ENCODE data around the gene PAQR8.

PAQR8 gene, protein sequence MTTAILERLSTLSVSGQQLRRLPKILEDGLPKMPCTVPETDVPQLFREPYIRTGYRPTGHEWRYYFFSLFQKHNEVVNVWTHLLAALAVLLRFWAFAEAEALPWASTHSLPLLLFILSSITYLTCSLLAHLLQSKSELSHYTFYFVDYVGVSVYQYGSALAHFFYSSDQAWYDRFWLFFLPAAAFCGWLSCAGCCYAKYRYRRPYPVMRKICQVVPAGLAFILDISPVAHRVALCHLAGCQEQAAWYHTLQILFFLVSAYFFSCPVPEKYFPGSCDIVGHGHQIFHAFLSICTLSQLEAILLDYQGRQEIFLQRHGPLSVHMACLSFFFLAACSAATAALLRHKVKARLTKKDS

DNA sequence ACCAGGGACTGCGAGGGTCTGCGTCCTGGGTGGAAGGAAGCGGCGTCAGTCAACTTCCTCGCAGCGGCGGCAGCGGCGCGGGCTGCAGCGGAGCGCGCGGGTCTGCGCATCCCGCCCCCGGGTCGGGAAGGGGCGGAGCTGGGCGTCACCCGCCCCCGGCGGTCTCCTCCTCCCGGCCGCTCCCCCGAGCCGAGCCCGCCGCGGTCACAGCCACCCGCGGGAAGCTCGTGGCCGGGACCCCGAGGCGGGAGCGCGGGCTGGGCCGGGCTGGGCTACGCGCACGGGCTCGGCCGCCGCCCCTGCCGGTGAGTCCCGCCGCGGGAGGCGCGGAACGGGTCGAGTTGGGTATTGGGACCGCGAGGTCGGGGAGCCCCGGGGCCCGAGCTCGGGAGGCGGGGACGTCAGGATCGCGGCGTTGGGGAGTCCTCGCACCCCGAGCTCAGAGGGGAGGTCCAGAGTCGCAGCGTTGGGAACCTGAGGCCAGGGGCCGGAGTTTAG, at the start of gene PAQR8:
Gene PAQR8, plus strand, starts transcription at position 207 of the 498 bp plus-strand sequence. CDS start 41,063 bp downstream, outside the sequence.
- peak; percentile 83 for DNase-seq

DNA sequence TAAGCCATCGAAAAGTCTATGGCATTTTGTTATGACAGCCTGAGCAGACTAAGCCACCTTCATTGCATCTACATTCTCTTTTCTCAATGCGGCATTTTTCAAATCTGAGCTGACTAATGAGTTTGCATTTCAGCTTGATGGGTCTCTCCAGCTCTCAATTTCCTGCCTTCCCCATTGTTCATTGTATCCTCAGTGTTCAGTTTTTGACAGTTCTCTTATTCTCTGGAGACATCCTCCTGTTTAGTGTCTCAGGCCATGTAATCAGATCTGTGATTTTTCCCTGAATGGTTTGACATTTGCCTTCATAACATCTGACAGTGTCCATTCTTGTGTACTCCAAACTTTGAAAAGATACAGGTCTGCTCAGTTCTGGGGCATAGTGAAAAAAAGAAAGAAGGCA, 49.5 kb upstream of the PAQR8 start:
- no peak for DNase-seq

DNA sequence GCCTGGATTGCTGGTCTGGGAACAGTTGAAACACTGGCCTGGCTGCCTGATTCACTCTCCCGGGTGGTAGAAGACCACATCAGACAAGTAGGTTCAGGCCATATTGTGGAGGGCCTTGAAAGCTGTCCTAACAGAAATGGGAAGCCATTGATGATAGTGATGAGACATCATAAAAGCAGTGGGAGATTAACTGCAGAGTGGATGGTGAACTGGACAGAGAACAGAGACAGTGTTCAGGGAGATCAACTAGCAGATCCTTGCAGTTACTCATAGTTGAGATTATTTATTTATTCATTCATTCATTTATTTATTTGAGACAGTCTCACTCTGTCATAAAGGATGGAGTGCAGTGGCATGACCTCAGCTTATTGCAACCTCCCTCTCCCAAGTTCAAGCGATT, 47.2 kb upstream of the PAQR8 start:
- no peak for DNase-seq

DNA sequence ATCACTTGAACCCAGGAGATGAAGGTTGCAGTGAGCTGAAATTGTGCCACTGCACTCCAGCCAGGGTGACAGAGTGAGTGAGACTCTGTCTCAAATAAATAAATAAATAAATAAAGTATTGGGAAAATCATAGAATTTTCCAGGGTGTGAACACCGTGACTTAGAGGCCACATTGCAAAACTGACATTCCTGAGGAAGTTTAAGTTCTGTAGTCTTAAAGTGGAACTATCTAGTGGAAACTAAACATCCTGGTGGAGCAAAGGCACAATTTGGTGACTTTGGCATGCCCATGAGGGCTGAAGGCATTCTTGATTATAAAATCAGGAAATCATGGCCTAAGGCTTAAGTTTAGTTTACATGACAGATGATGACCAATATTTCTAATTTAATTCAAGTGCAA, 44.7 kb upstream of the PAQR8 start:
- DNase-seq, result no peak

DNA sequence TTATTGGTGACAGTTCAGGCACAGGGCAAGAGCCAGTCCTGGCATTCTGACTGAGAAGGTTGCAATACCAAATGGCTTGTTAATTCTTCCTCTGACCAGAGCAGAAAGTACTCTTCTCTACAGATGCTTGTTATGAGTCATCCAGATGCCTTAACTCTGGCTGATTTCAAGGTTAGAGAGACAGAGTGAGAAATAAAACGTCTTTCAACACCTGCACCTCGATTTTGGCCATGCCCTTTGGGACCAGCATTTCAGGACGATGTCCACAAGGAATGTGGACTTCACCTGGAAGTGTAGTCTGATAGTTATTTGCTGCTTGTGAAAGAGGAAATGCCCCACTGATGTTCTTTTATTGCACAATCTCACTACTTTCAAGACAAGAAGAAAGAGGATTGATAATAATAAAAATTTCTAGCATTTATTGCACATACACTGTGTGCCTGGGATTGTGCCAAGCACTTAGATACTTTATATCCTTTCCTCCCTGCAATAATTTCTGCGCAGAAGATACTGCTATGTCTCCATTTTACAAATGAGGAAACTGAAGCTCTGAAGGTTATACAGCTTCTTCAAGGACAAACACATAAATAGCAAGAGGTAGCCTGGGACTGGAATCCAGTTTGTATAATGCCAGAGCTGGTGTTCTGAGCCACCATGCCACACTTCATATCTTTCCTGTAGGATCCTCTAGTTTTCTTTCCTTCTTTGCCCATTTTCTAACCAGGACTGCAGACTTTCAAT, 43.9 kb upstream of the PAQR8 start:
- DNase-seq, result no peak

DNA sequence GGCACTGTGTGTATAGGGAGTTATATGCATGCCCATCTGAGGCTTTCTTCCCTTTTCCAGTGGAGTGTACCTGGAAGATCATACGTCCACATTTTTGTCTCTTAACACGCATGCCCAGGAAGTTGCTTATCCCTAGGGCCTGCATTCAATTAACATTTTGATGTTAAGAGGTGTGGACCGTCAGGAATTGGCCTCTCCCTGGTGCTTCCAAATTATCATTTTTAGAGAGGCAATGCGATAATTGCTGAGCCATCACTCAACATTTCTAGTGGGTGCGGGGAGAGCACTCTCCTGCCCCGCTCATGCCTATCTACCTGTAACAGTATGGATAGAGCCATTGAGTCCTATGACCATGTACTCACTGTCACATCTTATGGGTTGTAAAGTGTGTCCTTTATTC, 37.8 kb upstream of the PAQR8 start:
- DNase-seq, result no peak

DNA sequence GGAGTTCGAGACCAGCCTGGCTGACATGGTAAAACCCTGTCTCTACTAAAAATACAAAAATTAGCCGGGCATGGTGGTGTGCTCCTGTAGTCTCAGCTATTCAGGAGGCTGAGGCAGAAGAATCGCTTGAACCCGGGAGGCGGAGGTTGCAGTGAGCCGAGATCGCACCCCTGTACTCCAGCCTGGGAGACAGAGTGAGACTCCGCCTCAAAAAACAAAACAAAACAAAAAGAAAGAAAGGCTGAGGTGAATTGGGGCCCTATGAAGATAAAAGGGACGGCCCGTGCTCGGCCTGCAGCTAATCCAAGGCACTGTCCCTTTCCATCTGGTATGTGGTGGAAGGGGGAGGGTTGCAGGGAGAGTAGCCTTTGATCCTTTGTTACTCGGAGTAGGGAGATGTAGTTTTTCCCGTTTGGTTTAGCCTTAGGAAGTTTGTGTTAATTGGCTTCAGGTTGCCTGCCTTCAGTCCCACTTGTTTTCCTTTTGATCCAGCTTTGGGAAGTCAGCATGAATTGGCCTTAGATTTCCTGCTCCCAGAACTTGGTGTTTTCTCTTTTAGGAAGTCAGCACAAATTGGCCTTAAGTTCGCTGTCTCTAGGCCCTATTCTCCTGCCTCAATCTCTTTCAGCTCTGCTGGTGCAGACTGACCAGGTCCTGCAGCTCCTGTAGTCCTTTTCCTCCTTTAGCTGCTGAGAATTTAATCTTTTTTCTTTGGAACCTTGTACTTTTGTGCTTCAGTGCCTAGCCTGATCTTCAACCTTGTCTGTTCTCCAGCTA, 36.1 kb upstream of the PAQR8 start:
- no peak for DNase-seq

DNA sequence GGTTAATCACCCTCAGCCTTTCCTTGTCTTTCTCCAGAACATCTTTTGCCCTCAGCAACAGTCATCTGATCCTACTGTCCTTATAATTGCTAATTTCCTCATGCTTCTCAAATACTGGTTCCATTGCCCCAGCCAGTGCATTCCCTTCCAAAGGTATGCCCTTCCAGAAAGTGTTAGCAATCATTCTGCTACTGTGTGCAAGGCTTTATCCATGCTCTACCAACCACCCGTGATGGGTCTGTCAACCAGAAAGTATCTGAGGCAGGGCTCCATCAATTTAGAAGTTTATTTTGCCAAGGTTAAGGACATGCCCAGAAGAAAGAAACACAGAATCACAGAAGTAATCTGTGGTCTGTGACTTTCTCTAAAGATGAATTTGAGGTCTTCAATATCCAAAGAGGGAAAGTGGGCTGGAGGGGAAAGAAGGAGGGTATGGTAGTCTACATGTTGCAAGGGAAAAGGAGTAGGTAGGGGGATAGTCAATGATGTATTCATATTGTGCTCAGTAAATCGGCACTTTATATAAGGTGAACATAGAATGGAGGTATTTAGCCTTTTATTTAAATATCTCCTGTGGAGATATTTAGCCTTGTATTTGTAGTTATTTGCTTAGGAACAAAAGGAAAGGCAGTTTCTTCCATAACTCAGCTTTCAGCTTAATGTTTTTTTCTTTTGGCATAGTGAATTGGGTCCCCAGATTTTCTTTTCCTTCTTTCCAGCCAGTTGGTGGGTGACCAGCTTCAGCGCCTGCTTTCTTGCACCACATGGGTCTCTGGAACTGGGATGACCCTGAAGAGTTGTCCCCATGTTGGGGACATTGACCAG, 35.2 kb upstream of the PAQR8 start:
- no peak for DNase-seq

DNA sequence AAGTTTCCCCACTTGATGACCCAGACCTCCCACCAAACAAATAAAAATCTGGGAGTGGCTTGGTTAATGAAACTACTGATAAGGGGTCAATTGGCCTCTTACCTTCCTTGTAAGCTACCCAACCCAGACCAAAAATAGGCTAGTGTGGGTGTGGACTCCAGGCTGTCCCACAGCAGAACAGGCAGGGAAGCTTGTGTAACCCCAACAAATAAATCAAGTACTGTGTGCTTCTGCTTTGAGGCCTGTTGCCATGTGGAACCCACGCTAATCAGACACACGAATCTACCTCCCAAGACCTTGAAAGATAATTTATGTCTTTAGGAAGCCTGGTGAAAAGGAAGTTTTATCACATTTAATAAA, 33.7 kb upstream of the PAQR8 start:
- DNase-seq, result no peak

DNA sequence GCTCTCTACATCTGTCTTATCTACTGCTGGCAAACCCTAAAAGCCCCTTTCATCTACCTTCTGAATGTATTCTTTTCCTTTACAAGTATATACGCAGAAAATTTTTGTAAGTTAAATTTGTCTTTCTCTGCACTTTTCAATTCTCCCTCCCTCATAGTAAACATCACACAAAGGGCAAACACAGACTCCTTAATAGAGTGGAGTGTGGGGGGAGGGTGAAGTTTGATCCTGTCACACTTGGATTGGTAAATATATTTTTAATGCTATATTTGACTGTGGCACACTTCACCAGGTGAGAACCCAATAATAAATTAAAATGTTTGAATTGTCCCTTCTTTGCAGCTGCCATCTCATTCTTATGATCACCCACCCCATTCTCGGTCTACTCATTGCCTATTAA, 33.2 kb upstream of the PAQR8 start:
- DNase-seq, result no peak

DNA sequence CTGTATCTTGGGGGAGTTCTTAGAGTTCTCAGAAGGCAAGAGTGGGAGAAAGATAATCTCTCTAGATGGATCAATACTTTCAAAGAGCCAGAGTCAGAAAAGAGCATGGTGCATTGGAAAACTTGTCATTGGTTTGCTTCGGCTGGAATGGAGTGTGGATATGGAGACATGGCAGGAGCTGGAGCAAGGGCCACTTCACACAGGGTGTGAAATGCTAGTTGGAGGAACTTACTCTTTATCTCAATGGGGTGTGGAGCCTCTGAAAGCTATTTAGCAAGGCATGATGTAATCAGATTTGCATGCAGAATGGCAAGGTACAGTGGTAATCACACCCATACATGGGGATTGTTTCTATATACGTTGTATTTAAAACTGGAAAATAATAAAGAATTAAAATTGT, 31.5 kb upstream of the PAQR8 start:
- DNase-seq, result no peak

DNA sequence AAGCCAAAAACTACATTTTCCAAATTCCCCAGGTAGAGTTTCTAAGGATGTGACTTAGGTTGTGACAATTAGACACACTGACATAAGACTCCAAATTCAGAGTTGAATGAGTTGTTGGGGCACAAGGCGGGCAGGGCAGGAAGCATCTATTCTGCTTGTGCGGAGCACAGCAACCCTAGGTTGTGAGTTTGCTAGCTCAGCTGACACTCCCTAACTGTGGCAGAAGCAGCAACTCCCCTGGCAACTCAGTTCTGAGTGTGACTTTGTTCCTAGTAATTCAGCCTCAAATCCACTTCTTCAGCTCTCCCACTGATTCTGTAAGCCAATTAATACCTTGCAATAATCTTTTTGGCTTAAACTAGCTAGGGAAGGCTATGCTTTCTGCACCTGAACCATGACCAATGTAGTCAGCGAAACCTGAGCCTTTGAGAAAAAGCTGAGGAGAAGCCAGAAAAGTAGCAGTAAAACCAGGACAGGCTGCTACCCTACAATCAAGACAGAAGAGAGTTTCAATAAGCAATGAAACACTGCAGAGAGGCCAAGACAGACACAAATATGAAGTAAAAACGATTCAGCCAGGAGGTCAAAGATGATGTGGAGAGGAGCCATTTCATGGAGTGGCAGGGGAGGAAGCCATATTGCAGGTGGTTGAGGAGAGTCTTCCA, 30.0 kb upstream of the PAQR8 start:
- DNase-seq, result no peak

DNA sequence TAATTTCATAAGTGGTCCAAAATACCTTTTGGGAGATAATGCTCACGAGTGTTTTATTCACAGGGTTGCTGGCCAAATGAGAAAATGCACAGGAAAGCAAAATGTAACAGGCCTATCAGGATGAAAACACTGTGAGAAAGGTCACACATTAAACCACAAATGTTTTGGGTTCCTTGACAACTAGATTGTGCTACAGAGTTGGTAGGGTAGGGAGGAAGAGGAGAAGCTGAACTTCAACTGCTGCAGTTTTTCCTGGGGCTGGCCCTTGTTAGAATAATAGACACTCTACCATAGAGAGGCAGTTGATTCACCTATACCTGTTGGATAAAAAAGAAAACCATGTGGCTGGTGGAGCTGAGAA, 28.1 kb upstream of the PAQR8 start:
- DNase-seq, result no peak

DNA sequence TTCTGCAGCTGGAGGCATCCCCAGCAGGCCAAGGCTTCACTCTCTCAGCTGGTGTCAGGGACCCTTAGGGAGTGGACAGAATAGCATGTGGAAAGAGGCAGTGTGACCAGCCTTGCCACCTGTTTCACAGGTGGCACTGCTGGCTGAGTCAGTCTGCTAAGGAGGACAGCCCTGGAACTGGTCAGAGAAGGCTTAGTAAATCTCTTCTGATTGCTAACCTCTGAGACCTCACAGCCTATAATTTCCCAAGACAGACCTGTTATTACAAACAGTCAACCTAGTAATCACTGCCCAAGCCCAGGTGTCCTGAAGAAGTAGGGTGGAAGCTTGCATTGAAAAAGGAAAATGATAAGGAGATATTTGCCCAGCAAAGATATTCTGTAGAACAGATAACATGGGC, 26.4 kb upstream of the PAQR8 start:
- DNase-seq, result no peak

DNA sequence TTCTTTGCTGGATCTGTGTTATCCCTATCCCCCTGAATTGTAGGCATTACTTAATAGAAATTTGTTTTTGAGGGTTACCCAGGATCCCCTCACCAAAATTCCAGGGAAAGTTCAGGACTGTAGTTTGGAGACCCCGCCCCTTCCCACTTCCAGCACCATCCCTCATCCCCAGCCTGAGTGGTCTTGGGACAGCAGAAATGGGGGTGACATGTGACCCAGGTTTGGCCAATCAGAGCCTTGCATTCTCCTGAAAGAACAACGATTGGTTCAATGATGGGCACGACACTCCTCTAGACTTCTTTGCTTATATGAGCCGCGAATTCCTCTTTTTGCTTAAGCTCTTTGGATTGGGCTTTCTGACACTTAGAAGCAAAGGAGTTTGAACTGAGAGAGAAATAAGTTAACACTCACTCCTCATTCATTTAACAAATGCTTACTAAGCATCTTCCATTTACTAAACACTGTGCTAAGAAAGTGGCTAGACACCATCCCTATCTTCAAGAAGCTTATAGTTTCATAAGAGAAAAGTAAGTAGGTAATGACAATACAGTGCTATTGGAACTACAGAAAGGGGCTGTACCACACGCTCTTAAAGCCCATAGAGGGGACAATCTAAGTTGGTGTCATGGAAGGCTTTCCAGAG, 24.9 kb upstream of the PAQR8 start:
- DNase-seq, result no peak

DNA sequence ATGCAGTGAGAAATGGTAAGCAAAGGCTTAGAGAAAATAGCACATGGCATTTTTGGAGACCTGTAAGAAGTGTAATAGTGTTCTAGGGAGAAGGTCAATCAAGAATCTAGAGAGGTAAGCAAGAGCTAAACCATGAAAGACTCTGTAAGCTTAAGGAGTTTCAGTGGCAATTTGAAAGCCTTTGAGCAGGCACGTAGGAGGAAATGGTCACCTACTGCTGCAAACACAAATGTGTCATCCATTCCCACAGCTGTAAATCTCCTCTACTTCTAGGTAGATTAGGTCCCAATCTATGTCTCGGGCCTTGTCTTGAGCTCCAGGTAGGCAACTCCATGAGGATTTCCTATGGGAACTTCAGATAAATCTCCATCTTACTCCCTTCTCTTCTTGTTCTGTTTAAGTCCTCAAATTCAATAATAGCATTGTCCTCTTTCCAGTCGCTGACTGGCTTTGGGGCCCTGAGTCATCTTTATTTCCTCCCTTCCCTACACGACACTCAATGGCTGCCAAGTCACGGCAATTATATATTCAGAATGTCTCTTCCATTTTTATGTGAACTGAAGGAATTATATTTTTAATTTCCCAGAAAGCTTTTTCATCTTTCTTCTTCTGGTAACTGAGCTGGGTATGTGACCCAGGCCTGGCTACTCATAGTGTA, 24.2 kb upstream of the PAQR8 start:
- no peak for DNase-seq

DNA sequence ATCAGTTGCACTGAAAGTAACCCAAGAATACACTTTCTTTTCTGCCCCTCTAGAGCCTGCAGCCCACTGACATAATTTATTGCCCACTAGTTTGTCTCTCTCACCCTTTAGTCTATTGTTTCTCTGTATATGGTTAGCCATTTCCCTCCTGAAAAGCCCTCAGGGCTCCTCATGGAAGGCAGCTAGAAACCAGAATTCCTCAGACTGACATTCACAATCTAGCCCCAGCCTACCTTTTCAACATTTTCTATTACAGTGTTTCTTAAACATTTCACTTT, 21.4 kb upstream of the PAQR8 start:
- no peak for DNase-seq

DNA sequence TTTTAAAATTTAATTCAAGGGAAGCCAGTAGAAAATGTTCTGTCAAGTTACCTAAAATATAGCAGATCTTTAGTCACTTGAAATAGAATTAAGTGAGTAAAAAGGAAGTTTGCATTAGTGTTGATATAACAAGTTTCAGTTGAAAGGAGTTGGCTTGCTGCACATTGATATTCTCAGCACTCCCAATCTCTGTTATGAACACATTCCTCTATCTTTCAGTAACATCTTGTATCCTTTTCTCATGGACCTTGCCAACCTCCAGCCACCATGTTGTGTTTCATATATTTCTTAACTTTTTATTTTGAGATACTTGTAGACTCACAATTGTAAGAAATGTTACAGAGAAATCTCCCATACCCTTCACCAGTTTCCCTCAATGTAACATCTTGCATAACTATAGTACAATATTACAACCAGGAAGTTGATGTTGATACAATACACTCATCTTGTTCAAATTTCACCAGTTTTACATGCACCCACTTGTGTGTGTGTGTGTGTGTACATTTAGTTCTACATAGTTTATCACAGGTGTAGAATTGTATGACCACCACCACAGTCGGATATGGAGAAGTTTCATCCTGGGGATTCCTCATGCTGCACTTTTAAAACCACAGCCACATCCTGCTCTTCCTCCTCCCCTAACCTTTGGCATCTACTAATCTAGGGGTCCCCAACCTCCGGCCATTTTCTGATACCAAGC, 20.2 kb upstream of the PAQR8 start:
- DNase-seq, result no peak

DNA sequence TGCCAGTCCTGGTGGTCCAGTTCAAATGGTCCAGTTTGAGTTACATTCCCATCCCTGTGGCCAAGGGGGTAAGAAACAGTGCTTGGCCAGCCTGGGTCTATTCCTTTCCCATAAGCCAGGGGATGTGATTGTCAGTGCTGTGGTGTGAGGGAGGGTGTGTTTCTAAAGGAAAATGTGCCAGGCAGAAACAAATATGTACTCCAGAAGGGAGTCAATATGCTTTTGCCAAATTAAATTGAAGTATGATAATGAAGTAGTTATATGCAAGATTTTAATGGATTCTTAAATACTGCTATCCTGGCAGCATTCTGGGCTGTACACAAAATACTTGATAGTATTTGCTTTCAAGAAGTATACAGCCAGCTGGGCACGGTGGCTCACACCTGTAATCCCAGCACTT, 16.6 kb upstream of the PAQR8 start:
- DNase-seq, result no peak

DNA sequence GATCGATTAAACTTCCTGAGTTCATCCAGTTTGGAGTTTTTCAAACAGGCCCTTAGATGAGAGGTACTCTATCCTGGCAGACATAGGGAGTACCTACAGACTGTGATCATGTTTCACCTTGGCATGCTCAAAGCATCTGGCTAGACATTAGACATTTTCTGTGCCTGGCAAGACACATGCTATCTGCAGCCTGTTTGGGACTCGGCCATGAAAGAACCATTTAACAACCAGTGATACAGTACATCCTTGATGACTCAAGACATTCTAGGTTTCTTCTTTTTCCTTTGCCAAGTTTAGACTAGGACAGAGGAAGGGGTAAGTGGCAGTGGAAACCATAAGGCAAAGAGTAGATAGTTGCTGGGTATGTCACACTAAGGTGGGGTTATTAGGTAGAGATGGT, 15.4 kb upstream of the PAQR8 start:
- DNase-seq, result no peak

DNA sequence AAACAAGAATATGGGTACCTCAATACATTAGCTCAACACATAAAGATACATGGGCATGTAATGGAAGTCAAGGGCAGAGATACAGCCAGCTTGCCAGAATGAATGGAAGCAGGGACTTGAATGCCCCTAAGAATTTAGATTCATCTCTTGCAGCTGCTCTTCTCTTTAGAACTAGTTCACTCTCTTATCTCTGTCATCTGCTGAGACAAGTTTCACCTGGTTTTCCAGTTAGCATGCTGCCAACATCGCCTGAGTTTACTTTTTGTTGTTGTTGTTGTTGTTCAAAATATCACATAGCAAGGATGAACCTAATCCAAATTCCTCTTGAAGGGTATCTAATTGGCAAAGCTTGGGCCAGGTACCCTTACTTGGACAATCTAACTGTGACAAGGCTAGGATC, 14.1 kb upstream of the PAQR8 start:
- no peak for DNase-seq

Data from GDM1 (cell line).